K562 (cell line): ENCODE measurements around the gene URGCP. TPM values are rescaled to one million over a fixed set of nuclear protein-coding genes. Genes with fewer than 3 reads are reported as not detected.

Experiments used
- NR2C1 ChIP-seq, 2 experiments: fragments of 450-650 bp; IDR thresholded peaks; 2 replicates each; pipeline ENCODE4 v1.6.1; 2017; ENCODE audit warnings: mild to moderate bottlenecking in 2 of 2, antibody characterized with exemption in 1 of 2, inconsistent platforms in 1 of 2, missing compliant biosample characterization in 1 of 2, missing genetic modification characterization in 1 of 2
- POLR2AphosphoS2 ChIP-seq: IDR thresholded peaks from 2 replicates; pipeline ENCODE4 v1.6.1; 2012; ENCODE audit warnings: low read length, improper control_type of control experiment
- PPARD ChIP-seq: fragments of 250-450 bp; sonication (Bioruptor Pico); IDR thresholded peaks from 2 replicates; pipeline ENCODE4 v1.8.0; 2022; ENCODE audit warnings: inconsistent platforms, mild to moderate bottlenecking, moderate library complexity
- PRPF4 ChIP-seq: fragments of 200-400 bp; formaldehyde crosslinking; IDR thresholded peaks from one replicate; pipeline ENCODE4 v1.6.1; 2017; ENCODE audit warnings: low read length, low read depth, mild to moderate bottlenecking; ENCODE audit not compliant: insufficient read depth, poor library complexity, severe bottlenecking
- PTRF ChIP-seq: fragments of 450-650 bp; IDR thresholded peaks from 2 replicates; pipeline ENCODE4 v1.6.1; 2016; ENCODE audit warnings: mild to moderate bottlenecking, missing genetic modification characterization, missing compliant biosample characterization
- SP2 ChIP-seq: IDR thresholded peaks from 2 replicates; pipeline ENCODE4 v1.6.1; 2011; ENCODE audit warnings: mild to moderate bottlenecking, low read depth, low read length, moderate library complexity; ENCODE audit not compliant: poor library complexity, severe bottlenecking; ENCODE audit errors: extremely low read depth
- SRF ChIP-seq, 2 experiments: fragments of 250-450, 450-650 bp in 1 of 2; sonication (Bioruptor Pico) in 1 of 2; sonication (generic) in 1 of 2; formaldehyde crosslinking; IDR thresholded peaks; 2 replicates each; pipeline versions ENCODE4 v1.5.0 to v1.5.1; 2020 to 2022; ENCODE audit warnings: mild to moderate bottlenecking in 1 of 2, missing genetic modification reagents in 1 of 2
- TOE1 ChIP-seq, 2 experiments: fragments of 450-650 bp in 1 of 2; sonication (generic) in 1 of 2; formaldehyde crosslinking in 1 of 2; IDR thresholded peaks; 2 replicates each; pipeline versions ENCODE4 v1.7.1 to v1.8.0; 2016 to 2022; ENCODE audit warnings: borderline replicate concordance in 2 of 2, mild to moderate bottlenecking in 2 of 2, antibody characterized with exemption in 1 of 2, inconsistent platforms in 1 of 2, low read depth in 1 of 2, missing genetic modification reagents in 1 of 2, moderate library complexity in 1 of 2
- TRIM24 ChIP-seq, 2 experiments: fragments of 450-650 bp; IDR thresholded peaks; 2 replicates each; pipeline ENCODE4 v1.6.1; 2016
- ZNF133 ChIP-seq: fragments of 250-450 bp; sonication (Bioruptor Pico); IDR thresholded peaks from 2 replicates; pipeline ENCODE4 v1.4.0; 2020; ENCODE audit warnings: mild to moderate bottlenecking
- ZNF699 ChIP-seq: fragments of 250-450 bp; sonication (Bioruptor Pico); IDR thresholded peaks from 2 replicates; pipeline ENCODE4 v1.8.0; 2021; ENCODE audit warnings: mild to moderate bottlenecking, moderate library complexity; ENCODE audit not compliant: insufficient replicate concordance
- polyA plus RNA-seq, 8 experiments: library from polyadenylated mRNA; depleted of rRNA in 4 of 8; stranded (reverse) in 5 of 8; unstranded in 3 of 8; fragments of >200 nt; fragmentation: Nextera tagmentation in 2 of 8; fragmentation: Illumina TruSeq in 1 of 8; extraction: Ambion mirVana in 2 of 8; extraction: Trizol in 1 of 8; gene quantifications; 2 replicates each; pipeline versions ENCODE4 v1.2.1 to v1.2.3, GENCODE V29; 2011 to 2014; ENCODE audit warnings: inconsistent platforms in 1 of 8, missing spikeins in 1 of 8
- total RNA-seq, 7 experiments: library from RNA; depleted of rRNA in 6 of 7; stranded (reverse); fragments of >200 nt in 6 of 7; fragmentation: Illumina TruSeq in 2 of 7; extraction: Trizol in 2 of 7; gene quantifications; 2 replicates each; pipeline versions ENCODE4 v1.2.1 to v1.2.3, GENCODE V29; 2011 to 2021; ENCODE audit warnings: low replicate concordance in 1 of 7
- TF ChIP-seq, protein P1 (sequence below): IDR thresholded peaks from 3 replicates; pipeline ENCODE4 v1.6.1; 2011; ENCODE audit warnings: borderline replicate concordance, mild to moderate bottlenecking, moderate library complexity; ENCODE audit not compliant: insufficient read length; ENCODE audit errors: extremely low read depth
- TF ChIP-seq, protein P2 (sequence below): fragments of 200-800 bp; sonication (Bioruptor generic); IDR thresholded peaks from 2 replicates; pipeline ENCODE4 v1.6.1; 2017; ENCODE audit warnings: missing genetic modification characterization, missing compliant biosample characterization
- TF ChIP-seq, protein P3 (sequence below): sonication (generic); formaldehyde crosslinking; IDR thresholded peaks from 2 replicates; pipeline ENCODE4 v1.8.1; 2022; ENCODE audit warnings: missing genetic modification reagents
- TF ChIP-seq, protein P4 (sequence below): fragments of 250-450 bp; sonication (Bioruptor Pico); IDR thresholded peaks from 2 replicates; pipeline ENCODE4 v1.8.0; 2022; ENCODE audit warnings: moderate library complexity, mild to moderate bottlenecking, inconsistent platforms
- TF ChIP-seq, protein P5 (sequence below), 2 experiments: fragments of 450-650 bp in 1 of 2; sonication (generic) in 1 of 2; formaldehyde crosslinking in 1 of 2; IDR thresholded peaks in 1 of 2; conservative IDR thresholded peaks in 1 of 2; 2 replicates each; pipeline versions ENCODE4 v1.6.1 to v1.8.1; 2016 to 2023; ENCODE audit warnings: mild to moderate bottlenecking in 2 of 2, moderate library complexity in 2 of 2, inconsistent platforms in 1 of 2, missing genetic modification reagents in 1 of 2

URGCP gene
- total and polyA plus RNA-seq, 9 of the 15 experiments (the other 6 are each of a cell fraction or from before 2014, with no cell fraction given), result 1.7 to 25.8 (median 12.5) TPM

DNA sequence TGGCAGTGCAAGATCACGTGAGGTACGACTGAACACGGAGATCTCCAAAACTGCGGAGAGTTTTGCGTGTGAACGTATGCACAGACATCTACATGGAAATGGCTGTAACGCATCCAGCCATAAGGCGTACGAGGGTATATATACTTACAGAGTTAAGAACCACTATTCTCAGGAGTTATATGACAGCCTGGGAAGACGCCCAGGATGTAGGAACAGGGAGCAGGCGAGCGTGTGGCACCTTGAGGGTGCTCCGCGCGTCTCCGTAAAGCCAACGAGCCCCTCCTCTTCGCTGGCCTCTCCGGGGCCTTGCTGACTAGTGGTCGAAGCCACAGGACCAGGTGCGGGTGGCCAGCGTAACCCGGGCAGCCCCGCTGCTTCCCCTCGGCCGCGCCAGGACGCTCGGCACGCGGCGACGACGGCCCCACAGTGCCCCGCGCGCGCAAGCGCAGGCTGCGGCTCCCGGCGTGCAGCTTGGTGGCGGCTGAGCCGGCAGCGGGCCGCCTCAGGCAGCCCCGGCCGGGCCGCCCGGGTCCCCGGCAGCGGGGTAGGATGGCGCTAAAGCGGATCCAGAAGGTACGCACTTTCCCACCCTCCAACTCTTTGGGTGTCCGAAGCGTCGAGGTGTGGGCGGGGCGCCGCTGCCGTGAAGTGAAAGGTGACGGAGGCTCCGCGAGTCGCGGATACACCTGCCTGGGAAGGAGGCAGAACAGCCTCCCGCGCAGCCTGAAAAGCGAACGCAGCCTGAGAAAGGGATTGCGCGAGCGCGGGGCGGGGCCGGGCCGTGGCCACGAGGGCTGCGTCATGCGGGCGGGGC is 19.8 kb upstream of the URGCP start, which contains the start of gene UBE2D4 (continued):
- TF ChIP-seq, protein P1, sequence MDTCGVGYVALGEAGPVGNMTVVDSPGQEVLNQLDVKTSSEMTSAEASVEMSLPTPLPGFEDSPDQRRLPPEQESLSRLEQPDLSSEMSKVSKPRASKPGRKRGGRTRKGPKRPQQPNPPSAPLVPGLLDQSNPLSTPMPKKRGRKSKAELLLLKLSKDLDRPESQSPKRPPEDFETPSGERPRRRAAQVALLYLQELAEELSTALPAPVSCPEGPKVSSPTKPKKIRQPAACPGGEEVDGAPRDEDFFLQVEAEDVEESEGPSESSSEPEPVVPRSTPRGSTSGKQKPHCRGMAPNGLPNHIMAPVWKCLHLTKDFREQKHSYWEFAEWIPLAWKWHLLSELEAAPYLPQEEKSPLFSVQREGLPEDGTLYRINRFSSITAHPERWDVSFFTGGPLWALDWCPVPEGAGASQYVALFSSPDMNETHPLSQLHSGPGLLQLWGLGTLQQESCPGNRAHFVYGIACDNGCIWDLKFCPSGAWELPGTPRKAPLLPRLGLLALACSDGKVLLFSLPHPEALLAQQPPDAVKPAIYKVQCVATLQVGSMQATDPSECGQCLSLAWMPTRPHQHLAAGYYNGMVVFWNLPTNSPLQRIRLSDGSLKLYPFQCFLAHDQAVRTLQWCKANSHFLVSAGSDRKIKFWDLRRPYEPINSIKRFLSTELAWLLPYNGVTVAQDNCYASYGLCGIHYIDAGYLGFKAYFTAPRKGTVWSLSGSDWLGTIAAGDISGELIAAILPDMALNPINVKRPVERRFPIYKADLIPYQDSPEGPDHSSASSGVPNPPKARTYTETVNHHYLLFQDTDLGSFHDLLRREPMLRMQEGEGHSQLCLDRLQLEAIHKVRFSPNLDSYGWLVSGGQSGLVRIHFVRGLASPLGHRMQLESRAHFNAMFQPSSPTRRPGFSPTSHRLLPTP, result no peak
- TF ChIP-seq, protein P2, sequence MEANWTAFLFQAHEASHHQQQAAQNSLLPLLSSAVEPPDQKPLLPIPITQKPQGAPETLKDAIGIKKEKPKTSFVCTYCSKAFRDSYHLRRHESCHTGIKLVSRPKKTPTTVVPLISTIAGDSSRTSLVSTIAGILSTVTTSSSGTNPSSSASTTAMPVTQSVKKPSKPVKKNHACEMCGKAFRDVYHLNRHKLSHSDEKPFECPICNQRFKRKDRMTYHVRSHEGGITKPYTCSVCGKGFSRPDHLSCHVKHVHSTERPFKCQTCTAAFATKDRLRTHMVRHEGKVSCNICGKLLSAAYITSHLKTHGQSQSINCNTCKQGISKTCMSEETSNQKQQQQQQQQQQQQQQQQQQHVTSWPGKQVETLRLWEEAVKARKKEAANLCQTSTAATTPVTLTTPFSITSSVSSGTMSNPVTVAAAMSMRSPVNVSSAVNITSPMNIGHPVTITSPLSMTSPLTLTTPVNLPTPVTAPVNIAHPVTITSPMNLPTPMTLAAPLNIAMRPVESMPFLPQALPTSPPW (CRISPR knock-in tag), result peak; percentile 82
- TF ChIP-seq PRPF4 (peak; percentile 40), POLR2AphosphoS2 (peak; percentile 42; the same call in 1 of the 2 replicates), SP2 (no peak), NR2C1 (IDR thresholded peaks at IDR 0.05) (no peak), NR2C1 (tag; IDR thresholded peaks at IDR 0.05) (no peak), ZNF133 (CRISPR knock-in tag) (no peak), TRIM24 (IDR thresholded peaks at IDR 0.05) (peak in 1 of 2 experiments; percentile 18; a peak in 1 of 4 replicates), TOE1 (IDR thresholded peaks at IDR 0.05; ENCODE audit: borderline replicate concordance) (peak; percentile 79), TOE1 (CRISPR knock-in tag; IDR thresholded peaks at IDR 0.05; ENCODE audit: borderline replicate concordance, low read depth) (no peak), PPARD (CRISPR knock-in tag) (no peak), PTRF (tag) (no peak), ZNF699 (CRISPR knock-in tag) (no peak), SRF (CRISPR knock-in tag; IDR thresholded peaks at IDR 0.05) (peak in 1 of 2 experiments; percentile 77; a peak in 2 of 4 replicates)
- TF ChIP-seq, protein P3, sequence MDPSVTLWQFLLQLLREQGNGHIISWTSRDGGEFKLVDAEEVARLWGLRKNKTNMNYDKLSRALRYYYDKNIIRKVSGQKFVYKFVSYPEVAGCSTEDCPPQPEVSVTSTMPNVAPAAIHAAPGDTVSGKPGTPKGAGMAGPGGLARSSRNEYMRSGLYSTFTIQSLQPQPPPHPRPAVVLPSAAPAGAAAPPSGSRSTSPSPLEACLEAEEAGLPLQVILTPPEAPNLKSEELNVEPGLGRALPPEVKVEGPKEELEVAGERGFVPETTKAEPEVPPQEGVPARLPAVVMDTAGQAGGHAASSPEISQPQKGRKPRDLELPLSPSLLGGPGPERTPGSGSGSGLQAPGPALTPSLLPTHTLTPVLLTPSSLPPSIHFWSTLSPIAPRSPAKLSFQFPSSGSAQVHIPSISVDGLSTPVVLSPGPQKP (CRISPR knock-in tag), result no peak
- TF ChIP-seq, protein P4, sequence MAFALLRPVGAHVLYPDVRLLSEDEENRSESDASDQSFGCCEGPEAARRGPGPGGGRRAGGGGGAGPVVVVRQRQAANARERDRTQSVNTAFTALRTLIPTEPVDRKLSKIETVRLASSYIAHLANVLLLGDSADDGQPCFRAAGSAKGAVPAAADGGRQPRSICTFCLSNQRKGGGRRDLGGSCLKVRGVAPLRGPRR (CRISPR knock-in tag), result no peak
- TF ChIP-seq, protein P5, sequence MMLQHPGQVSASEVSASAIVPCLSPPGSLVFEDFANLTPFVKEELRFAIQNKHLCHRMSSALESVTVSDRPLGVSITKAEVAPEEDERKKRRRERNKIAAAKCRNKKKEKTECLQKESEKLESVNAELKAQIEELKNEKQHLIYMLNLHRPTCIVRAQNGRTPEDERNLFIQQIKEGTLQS (IDR thresholded peaks at IDR 0.05), result peak; percentile 62
- TF ChIP-seq, protein P5 (CRISPR knock-in tag; conservative IDR thresholded peaks at IDR 0.05), result no peak; the same call in 1 of the 2 replicates
